GM10248 (cell line): ENCODE results near the gene FARS2.
A peak's percentile ranks its signal among the peaks of the same experiment; 100 is the strongest.

ENCODE experiments used
- CTCF ChIA-PET: fragments of 300-600 bp; sonication (Branson Sonifier 250); formaldehyde crosslinking; extraction: SDS; loops from one replicate; lab custom pipeline; 2021; ENCODE audit warnings: antibody characterized with exemption; lab: Yijun Ruan, JAX
- POLR2A ChIA-PET: fragments of 350-650 bp; sonication (Branson Sonifier 250); formaldehyde crosslinking; extraction: SDS; loops from one replicate; lab custom pipeline; 2020; ENCODE audit warnings: antibody characterized with exemption; lab: Yijun Ruan, JAX
- DNase-seq: peaks from one replicate; pipeline ENCODE4 v3.0.0; 2012; ENCODE audit errors: extremely low spot score
- TF ChIP-seq, protein P1 (sequence below): IDR thresholded peaks from 2 replicates; pipeline ENCODE4 v1.5.1; 2012; ENCODE audit warnings: mild to moderate bottlenecking, low read depth; ENCODE audit errors: extremely low read depth, missing control alignments, control extremely low read depth

FARS2 gene

DNA sequence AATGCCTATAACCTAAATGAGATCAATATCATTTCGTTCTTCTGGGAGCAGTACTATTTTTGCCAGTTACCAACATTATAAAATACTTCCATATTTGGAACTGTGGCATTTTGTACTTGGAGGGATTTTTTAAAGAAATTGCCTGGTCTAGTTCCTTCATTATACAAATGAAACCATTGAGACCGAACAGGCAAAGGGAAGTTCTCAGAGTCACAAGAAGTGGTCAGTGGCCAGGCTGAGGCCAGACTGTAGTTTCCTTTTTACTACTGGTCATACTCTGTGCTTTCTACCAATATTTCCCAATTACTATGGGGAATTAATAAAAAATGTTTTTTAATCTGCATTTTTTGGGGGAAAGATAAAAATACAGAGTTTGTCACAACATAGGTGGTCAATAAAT, 413.4 kb downstream of the FARS2 start:
- ChIA-PET POLR2A (no interaction called here), CTCF (no interaction called here)
- TF ChIP-seq, protein P1, sequence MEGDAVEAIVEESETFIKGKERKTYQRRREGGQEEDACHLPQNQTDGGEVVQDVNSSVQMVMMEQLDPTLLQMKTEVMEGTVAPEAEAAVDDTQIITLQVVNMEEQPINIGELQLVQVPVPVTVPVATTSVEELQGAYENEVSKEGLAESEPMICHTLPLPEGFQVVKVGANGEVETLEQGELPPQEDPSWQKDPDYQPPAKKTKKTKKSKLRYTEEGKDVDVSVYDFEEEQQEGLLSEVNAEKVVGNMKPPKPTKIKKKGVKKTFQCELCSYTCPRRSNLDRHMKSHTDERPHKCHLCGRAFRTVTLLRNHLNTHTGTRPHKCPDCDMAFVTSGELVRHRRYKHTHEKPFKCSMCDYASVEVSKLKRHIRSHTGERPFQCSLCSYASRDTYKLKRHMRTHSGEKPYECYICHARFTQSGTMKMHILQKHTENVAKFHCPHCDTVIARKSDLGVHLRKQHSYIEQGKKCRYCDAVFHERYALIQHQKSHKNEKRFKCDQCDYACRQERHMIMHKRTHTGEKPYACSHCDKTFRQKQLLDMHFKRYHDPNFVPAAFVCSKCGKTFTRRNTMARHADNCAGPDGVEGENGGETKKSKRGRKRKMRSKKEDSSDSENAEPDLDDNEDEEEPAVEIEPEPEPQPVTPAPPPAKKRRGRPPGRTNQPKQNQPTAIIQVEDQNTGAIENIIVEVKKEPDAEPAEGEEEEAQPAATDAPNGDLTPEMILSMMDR, result no peak
- no peak for DNase-seq

GRCh38 chr6:5676701-5677100, 415.4 kb downstream of the FARS2 start:
- POLR2A ChIA-PET, result no interaction called here
- TF ChIP-seq, protein P1, result no peak
- CTCF ChIA-PET, result interaction anchor here (1.1 kb wide), 1 partner anchor 35 kb away, joined by 3 read pairs; no protein-coding TSS in a partner anchor
- DNase-seq, result no peak

GRCh38 chr6:5677219-5678000, 416.1 kb downstream of the FARS2 start:
- no peak for DNase-seq
- ChIA-PET POLR2A (no interaction called here), CTCF (interaction anchor here (1.1 to 1.3 kb wide), 2 partner anchors 10 to 36 kb away, joined by 3 read pairs; no protein-coding TSS in a partner anchor)
- TF ChIP-seq, protein P1, result no peak

DNA sequence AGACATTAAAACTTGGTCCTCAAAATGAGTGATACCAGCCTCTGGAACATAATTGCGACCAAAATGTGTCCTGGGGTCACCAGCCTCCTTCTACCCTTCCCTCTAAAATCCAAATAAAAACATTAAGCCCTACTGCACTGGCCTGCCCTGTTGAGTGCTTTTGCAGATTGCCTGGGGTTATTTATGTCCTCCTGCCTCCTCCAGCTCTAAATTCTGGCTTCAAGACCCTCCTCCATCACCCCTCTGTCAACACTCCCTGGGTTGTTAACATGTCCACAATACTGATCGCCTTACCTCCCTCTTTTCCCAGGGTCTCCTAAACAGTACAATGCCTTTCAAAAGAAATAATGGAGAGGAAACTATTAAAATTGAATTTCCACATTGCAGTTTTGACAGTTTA, 418.0 kb downstream of the FARS2 start:
- DNase-seq, result no peak
- ChIA-PET CTCF (interaction anchor here (1.1 to 1.2 kb wide), 2 partner anchors 11 to 18 kb away, joined by 3 read pairs; no protein-coding TSS in a partner anchor), POLR2A (no interaction called here)
- TF ChIP-seq, protein P1, result no peak

- POLR2A ChIA-PET, result no interaction called here
Measured at GRCh38 chr6:5679691-5680090, 418.4 kb downstream of the FARS2 start.

GRCh38 chr6:5680095-5680494, 418.8 kb downstream of the FARS2 start:
- TF ChIP-seq, protein P1, result no peak
- CTCF ChIA-PET, result no interaction called here
- POLR2A ChIA-PET, result no interaction called here
- peak; percentile 23 for DNase-seq

More at GRCh38 chr6:5679691-5680090, 418.4 kb downstream of the FARS2 start:
- no peak for DNase-seq
- CTCF ChIA-PET, result interaction anchor here (1.2 kb wide), 1 partner anchor 12 kb away, joined by 3 read pairs; no protein-coding TSS in a partner anchor
- TF ChIP-seq, protein P1, result no peak
